B cell (primary cell): Measurements from ENCODE around the gene NRDE2. TPM values are rescaled to one million over a fixed set of nuclear protein-coding genes. Genes with fewer than 3 reads are reported as not detected.

Experiments
- ATAC-seq: fragments of 200-7000 bp; cut with Tn5 transposase; one replicate; pipeline ENCODE4 v1.10.0; 2021; ENCODE audit warnings: low read depth, mild to moderate bottlenecking, moderate number of reproducible peaks, moderate library complexity
- CTCF ChIA-PET: fragments of 350-600 bp; sonication (Branson Sonifier 250); formaldehyde crosslinking; loops from one replicate; lab custom pipeline; 2021; ENCODE audit warnings: antibody characterized with exemption, inconsistent platforms; lab: Charles Lee
- POLR2A ChIA-PET: fragments of 350-600 bp; sonication (Branson Sonifier 250); formaldehyde crosslinking; loops from one replicate; lab custom pipeline; 2021; ENCODE audit warnings: antibody characterized with exemption; lab: Charles Lee
- DNase-seq: peaks from one replicate; pipeline ENCODE4 v3.0.0; 2013
- H2AFZ ChIP-seq: 2 replicates; pipeline ENCODE4 v1.6.1; 2012; ENCODE audit warnings: mild to moderate bottlenecking, low read depth, low read length; ENCODE audit not compliant: insufficient read depth, poor library complexity, severe bottlenecking
- H3K27ac ChIP-seq, 2 donors: 1 replicate in 1 of 2; 2 replicates in 1 of 2; pipeline ENCODE4 v1.5.1; 2012 to 2013; ENCODE audit warnings: low read length in 2 of 2, mild to moderate bottlenecking in 2 of 2, moderate library complexity in 1 of 2
- H3K27me3 ChIP-seq, 4 experiments: fragments of 200-600 bp in 1 of 4; sonication (generic) in 1 of 4; replicated peaks in 1 of 4; 1 replicate in 2 of 4; 2 replicates in 2 of 4; pipeline versions ENCODE4 v1.6.1 to v1.7.0; 2013 to 2016; ENCODE audit warnings: low read length in 3 of 4, mild to moderate bottlenecking in 2 of 4, mixed read lengths in 1 of 4, moderate library complexity in 1 of 4; ENCODE audit not compliant: insufficient read depth in 4 of 4, control insufficient read depth in 3 of 4; ENCODE audit errors: control extremely low read depth in 1 of 4
- H3K36me3 ChIP-seq, 2 experiments: replicated peaks in 1 of 2; 1 replicate in 1 of 2; 2 replicates in 1 of 2; pipeline versions ENCODE4 v1.6.1 to v1.7.1; 2013; ENCODE audit warnings: low read length in 1 of 2; ENCODE audit not compliant: insufficient read depth in 2 of 2, control insufficient read depth in 1 of 2; ENCODE audit errors: control extremely low read depth in 1 of 2, extremely low read depth in 1 of 2
- H3K4me1 ChIP-seq, 2 donors: fragments of 200-600 bp in 1 of 2; sonication (generic) in 1 of 2; 1 replicate in 1 of 2; 2 replicates in 1 of 2; pipeline versions ENCODE4 v1.5.1 to v1.6.1; 2013 to 2017; ENCODE audit warnings: low read length in 2 of 2; ENCODE audit not compliant: control insufficient read depth in 2 of 2, insufficient read depth in 2 of 2
- H3K4me2 ChIP-seq: replicated peaks from 2 replicates; pipeline ENCODE3; 2012; ENCODE audit warnings: mild to moderate bottlenecking, low read depth, low read length; ENCODE audit not compliant: poor library complexity, severe bottlenecking
- H3K4me3 ChIP-seq, 5 experiments: fragments of 200-600 bp in 1 of 5; sonication (generic) in 1 of 5; 1 replicate in 3 of 5; 2 replicates in 2 of 5; pipeline versions ENCODE4 v1.5.1 to v1.7.0; 2011 to 2016; ENCODE audit warnings: low read length in 4 of 5, mild to moderate bottlenecking in 4 of 5, low read depth in 2 of 5, control low read depth in 1 of 5, moderate library complexity in 1 of 5; ENCODE audit not compliant: insufficient read depth in 1 of 5; ENCODE audit errors: control extremely low read depth in 1 of 5, extremely low read depth in 1 of 5
- H3K79me2 ChIP-seq: fragments of 200-600 bp; sonication (generic); one replicate; pipeline ENCODE4 v1.6.0; 2016; ENCODE audit warnings: low read length; ENCODE audit not compliant: control insufficient read depth, insufficient read depth
- H3K9ac ChIP-seq: fragments of 200-600 bp; sonication (generic); 2 replicates; pipeline ENCODE4 v1.6.1; 2017; ENCODE audit warnings: mild to moderate bottlenecking, low read length, moderate library complexity
- H3K9me3 ChIP-seq, 3 donors: one replicate each; pipeline versions ENCODE4 v1.6.1 to v1.7.1; 2013; ENCODE audit warnings: low read length in 2 of 3; ENCODE audit not compliant: control insufficient read depth in 2 of 3, insufficient read depth in 1 of 3; ENCODE audit errors: control extremely low read depth in 1 of 3
- H4K20me1 ChIP-seq: 2 replicates; pipeline ENCODE4 v1.6.0; 2012; ENCODE audit warnings: mild to moderate bottlenecking, low read length; ENCODE audit not compliant: insufficient read depth, control insufficient read depth, poor library complexity, severe bottlenecking
- H3K27ac Mint-ChIP-seq: one replicate; pipeline ENCODE4 v1.8.0; 2021; ENCODE audit warnings: mixed read lengths
- H3K27me3 Mint-ChIP-seq: one replicate; pipeline ENCODE4 v1.8.0; 2021; ENCODE audit warnings: mixed read lengths
- H3K4me1 Mint-ChIP-seq: one replicate; pipeline ENCODE4 v1.8.0; 2021; ENCODE audit warnings: mixed read lengths
- H3K4me3 Mint-ChIP-seq: one replicate; pipeline ENCODE4 v1.8.0; 2021; ENCODE audit warnings: mixed read lengths
- H3K9me3 Mint-ChIP-seq: one replicate; pipeline ENCODE4 v1.8.0; 2022; ENCODE audit warnings: mixed read lengths; ENCODE audit not compliant: insufficient read depth
- CTCF ChIP-seq: fragments of 200-600 bp; IDR thresholded peaks from one replicate; pipeline ENCODE4 v1.8.0; 2022; ENCODE audit warnings: antibody characterized with exemption, mild to moderate bottlenecking
- EZH2 ChIP-seq: IDR thresholded peaks from 2 replicates; pipeline ENCODE4 v1.6.1; 2012; ENCODE audit warnings: borderline replicate concordance, low read depth, mild to moderate bottlenecking, moderate library complexity, low read length; ENCODE audit not compliant: insufficient read depth, poor library complexity, severe bottlenecking
- WGBS: methylation state at CpG from one replicate; pipeline ENCODE4 v1.1.5; 2013; ENCODE audit warnings: missing lambda C conversion rate; ENCODE audit not compliant: insufficient coverage; 5-methylcytosine and 5-hydroxymethylcytosine counted together
- intact Hi-C: fragments of 100-400 bp; cut with micrococcal nuclease; formaldehyde crosslinking; loops from one replicate; pipeline ENCODE4 v1.10.0; 2022
- polyA plus RNA-seq: library from polyadenylated mRNA; depleted of rRNA; stranded (reverse); fragments of >200 nt; gene quantifications from 2 replicates; pipeline ENCODE4 v1.2.3, GENCODE V29; 2012
- total RNA-seq, 2 donors: library from RNA; stranded (reverse); fragments of 120-200 nt in 1 of 2; gene quantifications; 1 replicate in 1 of 2; 2 replicates in 1 of 2; pipeline versions ENCODE4 v1.2.3 to v1.2.4, GENCODE V29; 2013 to 2022

NRDE2 gene
- total and polyA plus RNA-seq, 2 donors (not counting 1 experiment from before 2014, with no cell fraction given) = 5.3 to 35.8 TPM

DNA sequence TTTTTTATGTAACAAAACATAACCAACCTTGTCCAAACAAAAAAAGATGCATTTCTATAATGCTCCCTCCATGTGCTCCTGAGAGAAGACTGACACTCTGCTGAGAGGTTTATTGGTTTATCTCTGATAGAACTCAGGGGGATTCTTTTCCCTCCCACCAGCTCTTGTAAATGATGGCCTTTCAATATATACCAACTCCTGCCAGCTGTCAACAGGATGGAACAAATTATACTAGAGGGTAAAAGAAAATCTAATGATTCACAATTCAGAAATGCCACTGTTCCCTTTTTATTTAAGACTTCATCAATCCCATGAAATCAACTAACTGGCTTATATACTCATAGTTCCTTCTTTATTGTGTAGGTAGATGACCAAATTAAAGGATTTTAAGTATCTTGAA, 50.0 kb downstream of the NRDE2 start:
- Histone ChIP-seq H3K9me3 (no peaks in the 10 kb centered on the region), H3K27me3 (no peaks in the 10 kb centered on the region), H4K20me1 (no peaks in the 10 kb centered on the region), H2AFZ (no peak overlapping the region), H3K27ac (no peak overlapping the region), H3K4me1 (no peaks in the 10 kb centered on the region), H3K4me3 (no peak overlapping the region), H3K36me3 (peaks cover 0 to 49% of the 10 kb centered on the region in 2 experiments), H3K9ac (no peak overlapping the region), H3K4me2 (no peak overlapping the region), H3K79me2 (no peaks in the 10 kb centered on the region)
- Mint-ChIP-seq H3K4me1 (no peaks in the 10 kb centered on the region), H3K4me3 (no peak overlapping the region), H3K27me3 (no peaks in the 10 kb centered on the region), H3K9me3 (no peaks in the 10 kb centered on the region), H3K27ac (no peak overlapping the region)
- ChIA-PET POLR2A (no interaction called here), CTCF (interaction anchor here (1.2 to 1.5 kb wide), 2 partner anchors 10 to 20 kb away, joined by 3 to 5 read pairs; no protein-coding TSS in a partner anchor)
- intact Hi-C loops = no loop called here
- TF ChIP-seq CTCF = no peak
- no peak for TF ChIP-seq EZH2
- ATAC-seq (no peak), DNase-seq (no peak)

GRCh38 chr14:90281261-90281660, 50.5 kb downstream of the NRDE2 start:
- H3K4me3 ChIP-seq = no peak overlapping the region
- H3K4me1 ChIP-seq = no peaks in the 10 kb centered on the region
- intact Hi-C loops = no loop called here
- no peak for DNase-seq
- TF ChIP-seq EZH2 = no peak
- TF ChIP-seq CTCF = no peak
- WGBS = 92% methylated on average over 8 of the region's 8 CpGs
- CTCF ChIA-PET = interaction anchor here (1.2 to 1.5 kb wide), 2 partner anchors 10 to 20 kb away, joined by 3 to 5 read pairs; no protein-coding TSS in a partner anchor
- Mint-ChIP-seq H3K9me3 (no peaks in the 10 kb centered on the region), H3K27ac (no peak overlapping the region), H3K4me1 (no peaks in the 10 kb centered on the region), H3K4me3 (no peak overlapping the region), H3K27me3 (no peaks in the 10 kb centered on the region)
- peaks cover 0 to 46% of the 10 kb centered on the region in 2 experiments for H3K36me3 ChIP-seq
- H3K27ac ChIP-seq = no peak overlapping the region
- H3K79me2 ChIP-seq = no peaks in the 10 kb centered on the region
- no peak overlapping the region for H3K4me2 ChIP-seq
- no peak overlapping the region for H2AFZ ChIP-seq
- no peaks in the 10 kb centered on the region for H3K9me3 ChIP-seq
- no peak for ATAC-seq
- no peaks in the 10 kb centered on the region for H3K27me3 ChIP-seq
- POLR2A ChIA-PET = no interaction called here
- no peak overlapping the region for H3K9ac ChIP-seq
- no peaks in the 10 kb centered on the region for H4K20me1 ChIP-seq
